ENCODE results near the gene LIN52.

LIN52 gene, protein sequence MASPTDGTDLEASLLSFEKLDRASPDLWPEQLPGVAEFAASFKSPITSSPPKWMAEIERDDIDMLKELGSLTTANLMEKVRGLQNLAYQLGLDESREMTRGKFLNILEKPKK

DNA sequence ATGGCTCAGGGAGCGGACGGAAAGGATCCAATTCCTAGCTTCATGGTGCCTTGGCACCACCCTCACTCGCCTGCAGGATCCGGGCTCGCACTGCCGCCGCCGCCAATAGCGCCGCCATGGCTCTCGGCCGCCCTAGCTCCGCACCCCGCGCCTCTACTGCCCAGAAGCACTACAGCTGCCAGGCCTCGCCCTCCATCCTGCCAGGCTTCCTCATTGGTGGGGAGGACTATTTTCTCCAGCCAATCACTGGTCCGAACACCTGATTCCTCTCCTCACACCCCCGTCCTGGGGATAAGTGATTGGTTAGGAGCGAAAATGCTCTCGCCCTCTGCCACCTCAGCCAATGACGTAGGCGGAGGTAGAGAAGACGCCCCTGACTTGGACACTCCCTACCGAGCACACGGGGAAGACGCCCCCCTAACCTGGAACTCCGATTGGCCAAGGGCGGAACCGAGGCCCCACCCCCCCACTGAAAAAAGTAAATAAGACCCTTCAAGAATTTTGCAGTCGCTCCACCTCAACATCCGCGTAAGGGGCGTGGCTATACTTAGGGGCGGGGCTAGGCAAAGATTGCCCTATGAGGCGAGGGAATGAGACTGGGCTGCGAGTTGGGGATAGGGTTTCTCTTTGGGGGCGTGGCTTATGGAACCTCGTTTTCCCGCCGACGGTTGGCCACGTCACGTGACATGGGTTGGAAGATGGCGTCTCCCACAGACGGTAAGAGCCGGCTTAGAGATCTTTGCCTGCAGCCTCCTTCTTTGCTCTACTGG is at the start of gene LIN52, which contains the start of gene ALDH6A1:
LIN52 (plus strand) TSS at position 680 of the 770 bp plus-strand sequence; CDS start at position 699, 19 bp downstream.
ALDH6A1 (minus strand) TSS at position 177 of the 770 bp plus-strand sequence; CDS start at position 118, 59 bp downstream.
- DNase-seq: peak; percentile 100

DNA sequence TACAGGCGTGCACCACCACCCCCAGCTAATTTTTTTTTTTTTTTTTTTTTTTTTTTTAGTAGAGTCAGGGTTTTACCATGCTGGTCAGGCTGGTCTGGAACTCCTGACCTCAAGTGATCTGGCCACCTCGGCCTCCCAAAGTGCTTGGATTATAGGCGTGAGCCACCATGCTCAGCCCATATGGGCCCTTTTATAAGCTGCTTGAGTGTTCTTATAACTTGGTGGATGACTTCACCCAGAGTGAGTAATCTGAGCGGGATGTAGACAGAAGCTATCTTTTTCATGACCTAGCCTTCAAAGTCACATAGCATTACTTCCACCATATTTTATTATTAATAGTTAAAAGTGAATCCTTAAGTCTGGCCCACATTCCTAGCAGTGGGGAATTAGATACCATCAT is 49.2 kb upstream of the LIN52 start:
- no peak for DNase-seq

DNA sequence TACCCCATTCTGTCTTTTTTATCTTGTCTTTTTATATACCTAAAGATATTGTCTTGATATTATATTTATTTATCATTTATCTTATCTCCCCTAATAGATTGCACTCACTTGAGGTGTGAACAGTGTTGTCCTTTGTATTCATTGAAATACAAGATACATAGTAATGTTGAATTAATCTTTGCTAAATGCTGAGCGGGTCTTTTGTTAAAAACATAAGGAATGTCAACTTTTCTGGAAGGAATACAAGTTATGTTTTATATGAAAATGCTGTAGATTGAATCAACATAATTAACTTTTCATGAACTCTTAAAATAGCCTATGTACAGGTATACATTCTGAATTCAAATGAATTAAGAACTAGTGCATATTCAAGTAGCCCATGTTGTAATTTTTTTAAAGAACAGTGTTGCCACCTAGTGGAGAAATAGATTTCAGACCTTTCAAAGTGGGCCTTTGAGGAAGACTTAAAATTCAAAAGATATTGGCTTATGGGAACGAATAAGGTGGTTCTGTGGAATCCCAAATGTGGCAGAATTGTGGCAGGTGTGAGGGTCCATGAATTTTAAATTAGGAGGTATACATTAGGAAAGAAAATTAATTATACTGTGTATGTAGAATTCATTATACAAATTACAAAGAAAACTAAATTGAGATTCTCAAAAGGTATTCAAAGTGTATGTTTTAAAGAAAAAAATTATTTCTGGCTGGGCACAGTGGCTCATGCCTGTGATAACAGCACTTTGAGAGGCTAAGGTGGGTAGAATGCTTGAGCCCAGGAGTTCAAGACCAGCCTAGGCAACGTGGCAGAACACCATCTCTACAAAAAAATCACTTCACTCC is 46.5 kb upstream of the LIN52 start:
- peak; percentile 46 for DNase-seq

DNA sequence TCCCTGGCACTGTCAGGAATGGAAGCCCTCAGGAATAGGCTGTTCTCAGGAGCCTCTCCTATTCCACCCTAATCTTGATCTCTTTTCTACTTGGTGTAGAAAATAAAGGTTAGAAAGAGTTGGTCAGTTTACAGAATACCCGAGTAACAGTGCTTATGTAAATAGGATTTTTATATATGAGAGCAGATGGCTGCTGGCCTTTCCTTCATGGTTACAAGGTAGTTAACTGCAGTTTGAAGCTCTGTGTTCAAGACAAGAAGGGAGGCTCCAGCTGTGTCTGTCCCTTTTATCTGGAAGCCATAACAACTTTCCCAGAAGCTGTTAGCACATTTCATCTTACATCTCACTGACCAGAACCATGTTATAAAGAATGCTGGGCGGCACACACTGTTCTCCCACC is 42.5 kb upstream of the LIN52 start:
- DNase-seq: no peak

DNA sequence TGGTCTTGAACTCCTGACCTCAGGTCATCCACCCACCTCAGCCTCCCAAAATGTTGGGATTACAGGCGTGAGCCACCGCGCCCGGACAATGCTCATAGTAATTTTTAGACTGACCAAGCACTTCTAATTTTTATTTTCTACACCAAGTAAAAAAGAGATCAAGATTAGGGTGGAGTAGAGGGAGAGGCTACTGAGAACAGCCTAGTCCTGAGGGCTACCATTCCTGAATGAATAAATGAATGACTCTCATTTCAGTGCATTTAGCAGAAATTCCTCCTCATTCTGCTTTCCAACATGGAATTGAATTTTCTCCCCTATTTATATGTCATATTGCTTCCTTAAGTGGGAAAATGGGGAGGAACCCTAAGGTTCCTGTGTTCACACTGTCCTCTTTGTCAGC is 39.2 kb upstream of the LIN52 start:
- DNase-seq: no peak

DNA sequence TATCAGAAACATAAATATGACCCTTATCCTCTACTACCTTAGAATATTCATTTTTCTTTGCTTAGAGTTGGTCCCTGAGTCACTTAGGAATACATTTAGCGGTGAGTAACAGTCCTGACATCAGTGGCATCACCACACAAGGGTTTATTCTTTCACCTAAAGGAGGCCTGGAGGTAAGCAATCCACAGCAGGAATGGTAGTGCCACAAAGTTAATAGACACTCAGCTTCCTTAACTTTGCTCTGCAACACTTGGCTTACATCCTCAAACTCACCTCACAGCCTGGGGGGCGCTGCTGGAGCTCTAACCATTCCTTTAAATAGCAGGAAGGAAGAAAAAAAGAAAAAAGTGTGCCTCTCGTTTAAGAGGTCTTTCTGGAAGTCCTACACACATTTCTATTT is 36.5 kb upstream of the LIN52 start:
- no peak for DNase-seq

DNA sequence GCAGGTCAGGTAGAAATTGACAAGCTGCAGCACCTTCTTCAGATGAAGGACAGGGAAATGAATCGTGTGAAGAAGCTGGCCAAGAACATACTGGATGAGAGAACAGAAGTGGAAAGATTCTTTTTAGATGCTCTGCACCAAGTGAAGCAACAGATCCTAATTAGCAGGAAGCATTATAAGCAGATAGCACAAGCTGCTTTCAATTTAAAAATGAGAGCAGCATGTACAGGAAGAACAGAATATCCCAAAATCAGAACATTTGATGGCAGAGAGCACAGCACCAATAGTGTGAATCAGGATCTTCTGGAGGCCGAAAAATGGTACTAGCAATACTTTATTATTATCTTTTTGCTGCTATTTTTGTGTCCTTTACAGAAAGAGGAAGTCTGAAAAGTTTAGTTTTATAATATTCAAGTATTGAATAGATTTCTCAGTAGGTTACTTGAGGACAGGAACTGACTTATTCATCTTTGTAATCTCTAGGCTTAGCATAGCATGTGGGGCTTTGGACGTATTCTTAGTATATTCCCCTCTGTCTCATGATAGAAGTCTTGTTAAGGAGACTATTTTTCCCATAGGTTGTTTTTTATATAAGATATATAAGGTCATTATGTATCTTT is 34.8 kb upstream of the LIN52 start:
- DNase-seq: no peak

DNA sequence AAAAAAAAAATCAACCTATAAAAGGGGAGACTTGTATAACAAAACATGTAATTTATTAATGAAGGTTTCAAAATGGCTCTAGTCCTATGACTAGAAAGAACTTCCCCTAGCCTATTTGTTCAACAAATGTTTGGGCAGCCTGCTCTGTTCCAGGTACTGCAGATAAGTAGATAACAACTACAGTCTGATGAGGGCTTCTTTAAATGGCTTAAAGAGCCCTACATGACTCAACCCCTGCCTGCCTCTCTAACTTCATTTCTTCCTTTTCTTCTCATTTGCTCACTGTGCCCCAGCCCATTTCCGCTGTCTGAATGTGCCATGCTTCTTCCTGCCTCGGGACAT is 22.0 kb upstream of the LIN52 start:
- no peak for DNase-seq

DNA sequence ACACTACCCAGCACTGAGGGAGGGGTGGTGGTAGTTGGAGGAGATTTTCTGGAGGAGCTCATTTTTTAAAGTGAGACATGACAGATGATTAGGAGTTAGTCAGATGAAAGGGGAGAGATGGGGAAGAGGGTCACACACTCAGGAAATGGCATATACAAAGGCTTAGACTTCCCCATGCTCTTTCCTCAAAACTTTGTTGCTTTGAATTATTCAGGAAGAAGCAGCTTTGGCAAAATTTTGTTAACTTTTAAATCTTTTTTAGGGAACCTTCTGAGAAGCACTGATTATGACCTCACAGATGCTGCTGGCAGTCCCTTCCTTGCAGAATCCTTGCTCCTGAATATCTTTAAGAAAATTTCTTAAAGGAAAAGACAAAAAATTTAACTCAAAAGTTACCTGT is 20.3 kb upstream of the LIN52 start:
- no peak for DNase-seq

DNA sequence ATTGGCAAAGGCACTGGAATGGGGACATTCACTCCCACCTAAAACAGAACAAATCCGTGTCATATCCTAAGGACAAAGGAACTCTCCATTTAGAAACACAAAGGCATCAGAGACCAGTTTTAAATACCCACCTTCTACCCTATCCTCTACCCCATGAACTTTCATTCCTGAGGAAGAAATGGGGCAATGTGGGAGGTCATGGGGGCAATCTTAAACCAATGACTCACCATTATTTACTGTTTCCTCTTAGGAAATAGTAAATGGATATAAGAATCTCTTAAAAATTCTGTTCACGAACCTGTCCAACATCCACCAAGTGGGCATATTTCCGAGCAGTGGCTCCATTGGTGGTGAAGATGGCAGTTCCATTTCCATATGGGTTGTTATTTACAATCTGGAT is 19.9 kb upstream of the LIN52 start:
- no peak for DNase-seq

DNA sequence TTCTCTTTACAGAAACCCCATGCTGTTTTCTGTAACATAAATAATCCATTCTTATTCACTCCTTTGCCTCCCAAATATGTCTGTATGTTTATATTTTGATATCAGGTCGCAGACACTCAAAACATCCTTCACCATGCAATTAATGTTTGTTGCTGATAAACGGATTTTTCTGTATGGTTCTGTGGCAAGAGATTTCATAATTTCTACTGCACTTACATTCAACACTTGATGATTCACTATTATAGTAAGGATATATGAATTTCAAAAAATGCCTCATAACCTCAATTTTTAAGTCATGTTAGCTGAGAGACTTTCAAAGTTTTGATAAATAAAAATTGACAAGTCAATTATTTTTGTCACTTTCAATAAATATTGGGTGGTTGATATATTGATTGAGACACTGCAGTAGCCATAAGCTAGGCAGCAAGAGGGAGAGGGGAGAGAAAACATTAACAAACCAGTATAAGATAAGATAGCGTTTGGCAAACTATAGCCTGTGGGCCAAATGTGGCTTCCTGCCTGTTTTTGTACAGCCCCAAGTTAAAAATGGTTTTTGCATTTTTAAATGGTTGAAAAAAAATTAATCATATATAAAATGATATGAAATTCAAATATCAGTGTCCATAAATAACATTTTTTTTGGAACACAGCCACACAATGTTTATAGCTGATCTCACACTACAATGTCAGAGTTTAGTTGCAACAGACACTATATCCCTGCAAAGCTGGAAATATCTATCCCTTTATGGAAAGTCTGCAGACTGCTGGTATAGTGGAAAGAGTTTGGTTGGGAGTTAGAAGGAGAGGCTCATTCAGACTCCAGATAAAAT is 18.8 kb upstream of the LIN52 start:
- no peak for DNase-seq

DNA sequence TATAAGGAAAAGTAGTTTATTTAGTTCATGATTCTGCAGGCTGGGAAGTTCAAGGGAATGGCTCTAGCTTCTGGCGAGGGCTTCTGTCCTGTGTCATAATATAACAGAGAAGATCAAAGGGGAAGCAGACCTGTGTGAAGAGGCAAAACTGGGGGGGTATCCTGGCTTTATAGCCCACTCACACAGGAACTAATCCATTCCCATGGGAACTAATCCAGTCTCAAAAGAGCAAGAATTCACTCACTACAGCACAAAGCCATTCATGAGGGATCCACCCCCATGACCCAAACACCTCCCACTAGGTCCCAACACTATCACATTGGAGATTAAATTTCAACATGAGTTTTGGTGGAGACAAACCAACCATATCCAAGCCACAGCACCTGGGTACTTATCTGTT is 7.4 kb upstream of the LIN52 start:
- no peak for DNase-seq

DNA sequence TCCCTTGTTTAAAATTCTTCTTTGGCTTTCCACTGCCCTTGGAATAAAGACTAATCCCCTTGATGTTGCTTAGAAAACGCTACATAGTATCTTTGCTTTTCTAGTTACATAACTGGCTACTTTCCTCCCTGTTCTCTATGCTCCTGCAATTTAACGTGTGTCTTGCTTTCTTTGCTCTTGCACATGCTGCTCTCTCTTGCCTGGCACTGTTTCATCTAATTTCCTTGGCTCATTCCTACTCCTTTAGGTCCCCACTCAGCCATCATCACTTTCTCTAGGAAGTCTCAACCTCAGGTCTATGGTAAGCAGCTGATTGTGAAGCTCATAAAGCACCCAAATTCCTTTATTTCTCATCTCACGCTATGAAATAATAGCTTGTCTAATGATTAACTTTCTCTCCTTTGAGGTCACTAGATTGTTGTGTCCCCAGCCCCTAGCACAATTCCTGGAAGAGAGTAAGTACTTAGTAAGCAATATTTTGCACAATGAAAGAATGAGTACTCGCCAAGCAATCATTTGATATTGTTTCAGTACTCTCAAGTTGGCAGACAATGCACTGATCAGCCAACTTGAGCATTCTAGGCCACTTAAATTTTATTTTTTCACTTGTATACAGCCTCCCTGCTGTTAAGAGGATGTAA is 3.8 kb upstream of the LIN52 start:
- no peak for DNase-seq

DNA sequence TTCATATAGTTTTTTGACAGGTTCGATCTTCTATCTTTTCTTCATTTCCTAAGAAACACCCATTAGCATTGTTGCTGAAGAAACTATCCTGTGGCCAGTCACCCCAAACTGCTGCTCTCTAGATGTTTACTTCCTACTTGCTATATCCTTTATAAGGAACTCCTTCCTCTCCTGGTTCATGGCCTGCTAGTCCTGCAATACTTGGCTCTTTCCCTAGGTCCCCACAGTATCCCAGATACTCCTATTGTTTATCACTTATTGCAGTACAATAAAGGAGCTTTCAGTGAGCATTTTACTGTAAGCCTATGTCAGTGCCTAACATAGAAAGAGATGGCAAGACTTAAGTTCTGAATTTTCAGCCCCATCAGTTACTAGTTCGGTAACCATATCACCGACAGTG is 3.3 kb upstream of the LIN52 start:
- DNase-seq: no peak

DNA sequence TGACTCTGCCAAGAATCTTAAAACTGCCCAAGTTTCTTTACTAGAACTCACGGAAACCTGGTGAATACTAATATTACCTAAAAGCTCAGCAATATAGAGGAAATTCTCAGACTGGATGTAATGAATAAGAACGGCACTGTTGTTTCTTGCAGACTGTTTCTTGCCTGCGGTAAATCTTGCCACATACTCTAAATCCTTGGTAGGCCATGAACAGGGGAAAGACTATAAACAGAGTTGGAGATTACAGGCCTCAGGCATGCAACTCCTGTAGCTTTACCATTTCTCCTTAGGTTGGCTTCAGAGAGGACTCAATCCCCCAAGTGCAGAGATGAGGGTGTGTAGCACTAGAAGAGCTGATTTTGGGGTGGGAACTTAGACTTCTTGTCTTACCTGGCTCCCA is 1.6 kb upstream of the LIN52 start:
- DNase-seq: no peak

DNA sequence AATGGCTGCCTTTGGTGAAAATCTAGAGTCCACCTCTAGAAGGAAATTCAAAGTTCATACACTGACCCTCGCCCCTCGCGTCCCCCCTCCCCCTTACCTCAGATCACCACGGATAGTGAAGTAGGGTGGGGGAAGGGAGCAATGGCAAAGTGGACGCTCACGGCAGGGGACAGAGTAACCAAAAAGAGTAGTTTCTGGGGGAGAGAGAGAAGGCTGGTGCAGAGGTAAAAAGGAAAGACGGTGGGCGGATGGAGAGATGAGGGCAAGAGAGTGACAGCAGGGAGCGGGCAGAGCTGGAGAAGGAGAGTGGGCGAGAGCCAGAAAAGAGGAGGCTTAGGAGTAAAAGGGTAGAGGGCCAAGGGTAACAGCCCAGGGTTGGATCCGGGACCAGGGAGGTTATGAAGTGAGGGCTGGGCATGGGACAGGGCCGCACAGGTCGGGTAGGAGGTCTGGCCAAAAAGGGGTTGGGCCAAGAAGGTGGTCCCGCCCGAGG is 926 bp upstream of the LIN52 start:
- DNase-seq: no peak

DNA sequence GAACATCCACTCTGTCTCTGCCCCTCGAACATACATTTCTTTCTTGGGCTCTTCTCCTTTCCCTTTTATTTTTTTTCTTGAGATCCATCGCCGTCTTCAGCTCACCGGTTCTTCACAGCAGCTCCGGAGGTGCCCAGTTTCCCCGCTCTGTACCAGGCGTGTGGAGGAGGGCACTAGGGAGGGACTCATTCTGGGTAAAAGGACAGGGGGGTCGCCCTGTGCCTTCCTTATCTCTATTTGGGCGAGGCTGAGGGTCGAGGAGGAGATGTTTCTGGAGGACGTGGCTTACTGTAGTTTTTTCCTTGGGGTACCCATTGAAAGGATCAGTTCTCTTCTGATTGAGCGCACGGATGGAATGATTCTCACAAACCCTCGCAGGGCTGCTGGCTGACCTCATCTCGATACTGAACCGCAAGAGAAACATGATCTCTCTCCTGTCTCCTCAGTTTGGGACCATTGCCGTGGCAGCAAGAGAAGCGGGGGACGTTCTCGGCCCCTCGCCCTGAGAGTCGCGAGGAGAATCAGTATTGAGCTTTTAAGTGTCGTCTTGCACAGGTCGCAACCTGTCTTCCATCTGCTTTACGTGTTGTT is 386 bp downstream of the LIN52 start:
- no peak for DNase-seq

DNA sequence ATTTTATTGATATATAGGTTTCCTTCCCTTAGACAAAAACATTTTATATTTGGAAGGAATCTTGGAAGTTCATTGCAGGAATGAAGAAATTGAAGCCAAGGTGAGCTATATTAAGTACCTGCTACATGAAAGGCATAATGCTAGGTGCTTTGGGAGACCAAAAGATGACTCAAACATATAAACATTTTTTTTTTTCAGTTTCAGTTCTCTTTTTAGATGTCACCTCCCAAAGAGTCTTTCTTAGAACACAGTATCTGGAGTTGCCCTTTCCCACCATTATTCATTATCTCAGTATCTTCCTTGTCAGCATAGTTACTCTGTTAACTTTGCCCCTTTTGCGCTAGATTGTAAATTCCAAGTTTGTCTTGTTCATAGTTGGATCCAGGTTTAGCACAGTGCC is 1.1 kb downstream of the LIN52 start:
- DNase-seq: no peak

DNA sequence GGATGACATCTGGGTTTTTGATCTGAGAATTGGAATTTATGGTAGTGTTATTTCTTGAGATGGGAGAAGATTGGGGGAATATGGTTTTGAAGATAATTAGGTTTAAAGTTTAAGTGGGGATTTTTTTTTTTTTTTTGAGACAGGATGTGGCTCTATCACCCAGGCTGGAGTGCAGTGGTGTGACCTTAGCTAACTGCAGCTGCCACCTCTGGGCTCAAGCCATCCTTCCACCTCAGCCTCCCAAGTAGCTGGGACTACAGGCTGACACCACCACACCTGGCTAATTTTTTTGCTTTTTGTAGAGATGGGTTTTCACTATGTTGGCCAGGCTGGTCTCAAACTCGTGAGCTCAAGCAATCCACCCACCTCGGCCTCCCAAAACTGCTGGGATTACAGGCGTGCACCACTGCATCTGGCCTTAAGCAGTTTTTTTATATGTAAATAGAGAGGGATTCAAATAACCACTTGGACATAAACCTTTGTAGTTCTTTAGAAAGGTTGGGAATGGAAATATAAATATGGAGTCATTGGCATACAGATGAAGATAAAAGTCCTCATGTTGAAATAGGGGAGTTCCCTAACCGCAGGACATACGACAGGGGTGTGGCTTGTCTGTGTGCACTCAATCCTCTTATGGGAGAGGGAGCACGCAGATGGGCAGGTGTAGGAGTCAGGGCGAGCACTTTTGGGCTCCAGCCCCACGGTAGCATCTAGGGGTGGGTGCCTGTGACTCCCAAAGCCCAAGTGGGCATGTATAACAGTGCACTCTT is 4.7 kb downstream of the LIN52 start:
- DNase-seq: no peak

DNA sequence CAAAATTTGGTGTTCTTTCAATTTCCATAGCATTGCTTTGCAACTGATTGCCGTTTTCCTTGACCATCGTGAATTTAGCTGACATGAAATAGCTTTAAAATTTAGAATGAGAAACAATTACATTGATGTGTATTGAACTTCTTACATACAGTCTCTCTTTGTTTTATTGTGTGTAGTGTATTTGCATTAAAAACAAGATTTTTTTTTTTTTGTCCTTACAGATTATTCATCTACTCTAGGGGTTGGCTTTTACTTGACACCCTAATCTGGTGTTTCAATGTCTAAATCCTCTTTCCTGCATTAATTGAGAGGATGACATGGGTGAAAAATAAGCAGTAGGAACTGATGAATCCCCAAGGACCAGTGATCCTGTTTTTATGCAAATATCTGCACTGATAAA is 20.6 kb downstream of the LIN52 start:
- DNase-seq: no peak

DNA sequence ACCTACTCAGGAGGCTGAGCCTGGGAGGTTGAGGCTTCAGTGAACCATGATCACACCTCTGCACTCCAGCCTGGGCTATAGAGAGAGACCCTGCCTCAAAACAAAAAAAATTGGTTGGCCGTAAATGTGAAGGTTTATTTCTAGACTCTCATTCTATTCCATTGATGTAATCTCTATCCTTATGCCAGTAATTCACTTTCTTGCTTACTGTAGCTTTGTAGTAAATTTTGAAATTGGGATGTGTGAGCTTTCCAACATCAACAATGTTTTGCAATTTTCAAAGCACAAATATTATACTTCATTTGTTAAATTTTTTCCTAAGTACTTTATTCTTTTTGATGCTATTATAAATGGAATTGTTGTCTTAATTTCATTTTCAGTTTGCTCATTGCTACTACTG is 24.6 kb downstream of the LIN52 start:
- DNase-seq: no peak

All from NCI-H1105 (cell line).